Upper lobe of left lung (tissue), 6 donors: ENCODE data around the gene COL28A1. TPM values are rescaled to one million over a fixed set of nuclear protein-coding genes. Genes with fewer than 3 reads are reported as not detected.

Source experiments
- ATAC-seq, 2 donors: fragments of 200-7000 bp; cut with Tn5 transposase; one replicate each; pipeline ENCODE4 v1.9.1; 2022; ENCODE audit warnings: mild to moderate bottlenecking in 2 of 2, moderate library complexity in 2 of 2; ENCODE audit not compliant: low FRiP score in 2 of 2
- DNase-seq, 2 donors: peaks; one replicate each; pipeline ENCODE4 v3.0.0-alpha.2; 2019 to 2020
- H3K27ac ChIP-seq, 4 donors: fragments of 200-600 bp; sonication (generic); one replicate each; pipeline ENCODE4 v1.5.1; 2016 to 2019
- H3K27me3 ChIP-seq, 4 donors: fragments of 200-600 bp; sonication (generic); one replicate each; pipeline ENCODE4 v1.5.1; 2017 to 2019
- H3K36me3 ChIP-seq, 4 donors: fragments of 200-600 bp; sonication (generic); one replicate each; pipeline ENCODE4 v1.5.1; 2016 to 2019
- H3K4me1 ChIP-seq, 4 donors: fragments of 200-600 bp; sonication (generic); one replicate each; pipeline ENCODE4 v1.5.1; 2018 to 2019
- H3K4me3 ChIP-seq, 4 donors: fragments of 200-600 bp; sonication (generic); one replicate each; pipeline ENCODE4 v1.5.1; 2017 to 2019; ENCODE audit warnings: mild to moderate bottlenecking in 2 of 4, moderate library complexity in 1 of 4
- H3K9me3 ChIP-seq, 4 donors: fragments of 200-600 bp; sonication (generic); one replicate each; pipeline ENCODE4 v1.5.1; 2018 to 2019
- EP300 ChIP-seq, 4 donors: sonication (generic); formaldehyde crosslinking; IDR thresholded peaks; one replicate each; pipeline ENCODE4 v1.5.1; 2017; ENCODE audit warnings: antibody characterized with exemption in 4 of 4, control low read depth in 2 of 4
- POLR2A ChIP-seq, 4 donors: fragments of 450-650 bp; IDR thresholded peaks; one replicate each; pipeline ENCODE4 v1.5.1; 2016 to 2017; ENCODE audit warnings: antibody characterized with exemption in 4 of 4, mild to moderate bottlenecking in 2 of 4
- POLR2AphosphoS5 ChIP-seq, 2 donors: sonication (generic); formaldehyde crosslinking; IDR thresholded peaks; one replicate each; pipeline ENCODE4 v1.5.1; 2017; ENCODE audit warnings: antibody characterized with exemption in 2 of 2
- WGBS, 2 donors: methylation state at CpG; one replicate each; pipeline ENCODE4 v1.1.5; 2017 to 2018; 5-methylcytosine and 5-hydroxymethylcytosine counted together
- total RNA-seq, 6 donors: library from RNA; depleted of rRNA in 4 of 6; stranded (reverse); fragments of >200 nt in 4 of 6; gene quantifications; one replicate each; pipeline versions ENCODE4 v1.1.0 to v1.2.1, GENCODE V29; 2016 to 2021
- TF ChIP-seq, protein P1 (sequence below), 6 experiments: fragments of 450-650 bp in 4 of 6; fragments of 200-600 bp in 2 of 6; sonication (generic) in 2 of 6; IDR thresholded peaks; one replicate each; pipeline ENCODE4 v1.5.1; 2016 to 2019; ENCODE audit warnings: antibody characterized with exemption in 6 of 6
- donor health status: DM: no; HTN: no; CAD: no; lungs with moderate emphysema.
- donor health status: DM: no; HTN: yes; CAD: no; lungs with severe emphysema.

The COL28A1 gene
- total RNA-seq, 6 donors from 2014 or later = 1.5 to 14.7 (median 4.3) TPM

DNA sequence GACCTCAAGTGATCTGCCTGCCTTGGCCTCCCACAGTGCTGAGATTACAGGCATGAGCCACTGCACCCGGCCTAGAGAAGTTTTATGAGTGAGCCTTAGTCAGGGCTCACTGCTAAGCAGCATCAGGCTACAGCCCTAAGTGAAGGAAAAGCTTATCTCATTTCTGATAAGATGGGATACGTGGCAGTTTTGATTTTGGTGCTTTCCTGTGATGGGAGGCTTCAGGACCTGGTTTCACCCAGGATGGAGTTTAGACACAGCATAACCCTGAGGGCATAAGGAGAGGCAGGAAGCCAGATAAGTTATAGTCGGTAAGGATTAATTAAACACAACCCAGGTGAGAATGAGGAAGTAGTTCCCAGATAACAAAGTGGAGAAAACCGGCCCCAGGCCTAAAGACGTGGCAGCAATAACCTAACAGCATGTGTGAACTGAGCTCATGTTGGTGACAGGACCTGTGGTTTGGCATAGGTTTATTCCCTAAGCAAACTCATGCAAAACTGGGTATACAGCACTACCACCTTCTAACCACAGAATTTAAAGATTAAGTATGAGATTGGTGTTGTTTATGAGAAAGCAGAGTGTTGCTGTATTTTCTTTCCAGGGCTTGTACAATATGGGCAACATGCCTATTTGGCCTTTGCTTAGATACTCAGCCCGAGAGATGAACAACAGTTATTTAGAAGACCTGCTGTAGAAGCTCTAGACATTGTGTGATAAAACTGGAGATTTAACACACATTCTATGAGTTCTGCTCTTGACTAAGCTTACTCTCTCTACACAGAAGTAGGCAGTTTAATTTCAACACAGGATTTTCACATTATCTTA is 119.4 kb downstream of the COL28A1 start:
- 31 to 45% methylated on average over 6 of the region's 6 CpGs for WGBS, 2 donors
- peak; percentile 31 to 50 for ATAC-seq

DNA sequence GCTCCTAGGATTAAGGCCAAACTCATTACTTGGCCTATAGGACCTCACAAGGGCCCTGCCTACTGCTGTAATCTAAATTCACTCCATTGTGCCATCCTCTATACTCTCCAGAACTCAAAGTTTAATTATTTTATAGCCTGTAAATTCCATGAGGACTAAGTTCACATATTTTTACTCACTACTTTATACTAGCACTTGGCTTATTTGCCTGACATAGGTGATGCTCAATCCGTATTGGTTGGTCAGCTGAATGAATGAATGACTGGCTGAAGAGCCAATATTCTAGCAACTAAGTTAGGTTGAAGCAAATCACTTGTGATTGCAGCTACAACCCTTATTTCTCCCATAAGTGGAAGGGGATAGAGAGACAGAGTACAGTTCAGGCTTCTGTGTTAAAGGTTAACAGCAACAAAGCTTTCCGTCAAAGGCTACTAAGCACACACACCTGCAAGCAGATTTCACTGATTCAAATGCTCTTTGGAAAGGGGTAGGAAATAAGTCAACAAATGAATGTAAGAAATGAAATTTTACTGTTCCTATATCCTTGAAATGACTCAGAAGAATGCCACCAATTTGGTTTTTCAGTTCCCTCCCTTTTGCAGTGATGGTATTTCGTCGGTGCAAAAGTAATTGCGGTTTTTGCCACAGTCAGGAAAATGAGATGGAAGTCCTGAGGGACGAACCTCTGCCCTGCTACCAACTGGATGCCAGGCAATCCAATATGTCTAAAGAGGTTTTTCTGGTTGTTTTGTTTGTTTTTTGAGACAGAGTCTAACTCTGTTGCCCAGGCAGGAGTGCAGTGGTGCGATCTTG is 120.7 kb downstream of the COL28A1 start:
- no peak for ATAC-seq
- TF ChIP-seq, protein P1, sequence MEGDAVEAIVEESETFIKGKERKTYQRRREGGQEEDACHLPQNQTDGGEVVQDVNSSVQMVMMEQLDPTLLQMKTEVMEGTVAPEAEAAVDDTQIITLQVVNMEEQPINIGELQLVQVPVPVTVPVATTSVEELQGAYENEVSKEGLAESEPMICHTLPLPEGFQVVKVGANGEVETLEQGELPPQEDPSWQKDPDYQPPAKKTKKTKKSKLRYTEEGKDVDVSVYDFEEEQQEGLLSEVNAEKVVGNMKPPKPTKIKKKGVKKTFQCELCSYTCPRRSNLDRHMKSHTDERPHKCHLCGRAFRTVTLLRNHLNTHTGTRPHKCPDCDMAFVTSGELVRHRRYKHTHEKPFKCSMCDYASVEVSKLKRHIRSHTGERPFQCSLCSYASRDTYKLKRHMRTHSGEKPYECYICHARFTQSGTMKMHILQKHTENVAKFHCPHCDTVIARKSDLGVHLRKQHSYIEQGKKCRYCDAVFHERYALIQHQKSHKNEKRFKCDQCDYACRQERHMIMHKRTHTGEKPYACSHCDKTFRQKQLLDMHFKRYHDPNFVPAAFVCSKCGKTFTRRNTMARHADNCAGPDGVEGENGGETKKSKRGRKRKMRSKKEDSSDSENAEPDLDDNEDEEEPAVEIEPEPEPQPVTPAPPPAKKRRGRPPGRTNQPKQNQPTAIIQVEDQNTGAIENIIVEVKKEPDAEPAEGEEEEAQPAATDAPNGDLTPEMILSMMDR (IDR thresholded peaks at IDR 0.05) = no peak
- TF ChIP-seq POLR2A (IDR thresholded peaks at IDR 0.05) = no peak
- TF ChIP-seq POLR2AphosphoS5 (IDR thresholded peaks at IDR 0.05) = no peak
- no peak for TF ChIP-seq EP300 (IDR thresholded peaks at IDR 0.05)
- DNase-seq = no peak
- no peak overlapping the region for H3K4me3 ChIP-seq
- H3K9me3 ChIP-seq = no peaks in the 10 kb centered on the region
- no peak overlapping the region for H3K27ac ChIP-seq
- H3K27me3 ChIP-seq = no peaks in the 10 kb centered on the region
- 90 to 93% methylated on average over 7 of the region's 7 CpGs for WGBS, 2 donors
- peaks cover 0 to 7% (median 4%) of the 10 kb centered on the region in 4 donors for H3K4me1 ChIP-seq
- H3K36me3 ChIP-seq = no peaks in the 10 kb centered on the region

More for the DNA sequence above, 119.4 kb downstream of the COL28A1 start:
- Histone ChIP-seq H3K27me3 (no peaks in the 10 kb centered on the region), H3K4me3 (no peak overlapping the region), H3K9me3 (no peaks in the 10 kb centered on the region), H3K27ac (peak overlapping the region in 1 of 4 donors; percentile 26), H3K36me3 (no peaks in the 10 kb centered on the region), H3K4me1 (peaks cover 0 to 7% (median 4%) of the 10 kb centered on the region in 4 donors)
- no peak for TF ChIP-seq EP300 (IDR thresholded peaks at IDR 0.05)
- TF ChIP-seq, protein P1 (IDR thresholded peaks at IDR 0.05) = no peak
- no peak for TF ChIP-seq POLR2A (IDR thresholded peaks at IDR 0.05)
- no peak for TF ChIP-seq POLR2AphosphoS5 (IDR thresholded peaks at IDR 0.05)
- DNase-seq = peak in 1 of 2 donors; percentile 42

DNA sequence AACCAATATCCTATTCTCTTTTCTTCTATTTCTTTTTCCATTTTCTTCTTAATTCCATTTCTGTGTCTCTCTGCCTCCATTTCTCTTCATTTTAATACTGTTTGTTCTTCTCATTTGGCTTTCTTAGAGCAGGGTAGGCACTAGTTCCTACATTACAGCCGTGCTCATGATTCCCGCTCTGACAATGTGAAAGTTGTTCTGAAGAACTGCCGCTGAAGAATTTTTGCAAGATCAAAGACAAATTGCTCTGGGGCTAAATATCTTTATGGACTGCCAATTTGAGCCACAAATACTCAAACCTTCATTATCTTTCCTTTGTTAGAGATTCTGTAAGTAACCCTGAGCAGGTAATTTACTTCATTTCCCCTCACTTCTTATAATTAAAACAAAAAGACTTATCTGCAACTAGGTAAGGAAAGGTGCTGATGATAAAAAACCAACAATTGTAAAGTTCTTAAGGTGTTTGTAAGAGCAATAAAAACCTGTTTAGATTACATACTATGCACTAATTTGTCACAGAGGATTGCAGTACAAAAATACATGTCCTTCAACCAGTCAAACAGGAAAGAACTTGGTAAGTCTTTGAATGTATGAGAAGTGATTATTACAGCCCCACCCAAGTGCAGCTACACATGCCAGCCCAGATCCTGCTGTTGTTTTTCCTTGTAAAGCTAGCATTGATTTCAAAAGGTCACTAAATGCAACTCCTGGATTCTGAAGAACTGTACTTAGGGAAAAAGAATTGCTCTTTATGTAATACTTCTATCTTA is 127.5 kb downstream of the COL28A1 start:
- 62 to 66% methylated on average over 3 of the region's 3 CpGs for whole genome bisulfite sequencing, 2 donors
- Histone ChIP-seq H3K4me3 (no peak overlapping the region), H3K9me3 (no peaks in the 10 kb centered on the region), H3K4me1 (no peaks in the 10 kb centered on the region), H3K36me3 (no peaks in the 10 kb centered on the region), H3K27ac (no peak overlapping the region), H3K27me3 (no peaks in the 10 kb centered on the region)
- peak in 1 of 2 donors; percentile 37 for DNase-seq
- ATAC-seq = peak in 1 of 2 donors; percentile 70
- no peak for TF ChIP-seq POLR2A (IDR thresholded peaks at IDR 0.05)

DNA sequence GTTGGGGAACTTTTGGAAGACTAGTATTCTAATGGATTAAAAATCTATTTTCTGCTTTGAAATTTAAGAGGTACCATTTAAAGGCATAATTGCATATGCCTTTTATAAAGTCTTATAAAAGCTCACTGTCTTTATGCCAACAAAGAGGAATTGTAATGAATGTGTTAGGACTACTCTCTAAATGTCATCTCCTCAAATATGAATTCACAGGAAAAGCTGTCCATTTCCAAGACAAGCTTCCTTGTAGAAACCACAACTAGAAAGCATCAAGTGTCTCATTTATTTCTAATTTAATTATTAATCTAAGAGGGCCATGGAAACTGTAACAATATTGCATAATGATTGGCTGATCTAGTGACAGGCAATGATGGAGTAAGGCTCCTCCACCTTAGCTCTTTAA is 130.2 kb downstream of the COL28A1 start:
- no peaks in the 10 kb centered on the region for H3K36me3 ChIP-seq
- H3K4me3 ChIP-seq = no peak overlapping the region
- TF ChIP-seq POLR2AphosphoS5 (IDR thresholded peaks at IDR 0.05) (no peak), EP300 (IDR thresholded peaks at IDR 0.05) (no peak), POLR2A (IDR thresholded peaks at IDR 0.05) (no peak)
- TF ChIP-seq, protein P1 (IDR thresholded peaks at IDR 0.05) = no peak
- no peaks in the 10 kb centered on the region for H3K9me3 ChIP-seq
- H3K4me1 ChIP-seq = peaks cover 0 to under 1% (median 0%) of the 10 kb centered on the region in 4 donors
- ATAC-seq = no peak
- no peaks in the 10 kb centered on the region for H3K27me3 ChIP-seq
- no peak for DNase-seq
- no peak overlapping the region for H3K27ac ChIP-seq
